Neural cell (in vitro differentiated cells): Measurements from ENCODE around the gene MED13L. TPM values are rescaled to one million over a fixed set of nuclear protein-coding genes. Genes with fewer than 3 reads are reported as not detected.

ENCODE experiments used
- H2AFZ ChIP-seq: fragments of 200-600, 300-800 bp; sonication (generic), shearing (Covaris generic); 2 replicates; pipeline ENCODE4 v1.6.0; 2014; ENCODE audit warnings: low read depth, mild to moderate bottlenecking, antibody characterized with exemption, low read length, moderate library complexity
- H3F3A ChIP-seq: fragments of 200-600 bp; shearing (Covaris generic); 2 replicates; pipeline ENCODE4 v1.6.1; 2016; ENCODE audit warnings: mild to moderate bottlenecking, moderate library complexity, mixed read lengths, antibody characterized with exemption, low read length; ENCODE audit not compliant: insufficient read depth, poor library complexity, severe bottlenecking
- H3K27ac ChIP-seq: fragments of 200-600, 300-800 bp; sonication (generic), shearing (Covaris generic); 2 replicates; pipeline ENCODE4 v1.5.1; 2014; ENCODE audit warnings: mild to moderate bottlenecking, low read length, moderate library complexity
- H3K27me3 ChIP-seq: fragments of 300-800, 200-600 bp; sonication (generic), shearing (Covaris generic); 2 replicates; pipeline ENCODE4 v1.6.0; 2014; ENCODE audit warnings: mild to moderate bottlenecking, low read depth, low read length, moderate library complexity; ENCODE audit not compliant: insufficient read depth
- H3K36me3 ChIP-seq: fragments of 300-800, 200-600 bp; sonication (generic), shearing (Covaris generic); 2 replicates; pipeline ENCODE4 v1.5.1; 2014; ENCODE audit warnings: mild to moderate bottlenecking, antibody characterized with exemption, low read length, moderate library complexity; ENCODE audit not compliant: insufficient read depth
- H3K4me2 ChIP-seq: fragments of 300-800, 200-600 bp; sonication (generic), shearing (Covaris generic); 2 replicates; pipeline ENCODE4 v1.6.0; 2014; ENCODE audit warnings: mild to moderate bottlenecking, low read length
- H3K4me3 ChIP-seq: fragments of 300-800, 200-600 bp; sonication (generic), shearing (Covaris generic); 2 replicates; pipeline ENCODE4 v1.5.1; 2014; ENCODE audit warnings: mild to moderate bottlenecking, low read length, moderate library complexity
- H3K79me2 ChIP-seq: fragments of 200-600 bp; shearing (Covaris generic); replicated peaks from 2 replicates; pipeline ENCODE4 v1.6.0; 2014; ENCODE audit warnings: mild to moderate bottlenecking, low read length, moderate library complexity; ENCODE audit not compliant: insufficient read depth
- H3K9ac ChIP-seq: fragments of 300-800, 200-600 bp; sonication (generic), shearing (Covaris generic); 2 replicates; pipeline ENCODE4 v1.6.1; 2016; ENCODE audit warnings: mild to moderate bottlenecking, low read length, mixed read lengths
- H3K9me2 ChIP-seq: fragments of 200-600 bp; shearing (Covaris generic); 2 replicates; pipeline ENCODE4 v1.6.1; 2016; ENCODE audit warnings: mild to moderate bottlenecking, low read length, mixed read lengths; ENCODE audit not compliant: insufficient read depth
- H3K9me3 ChIP-seq: fragments of 200-600, 300-800 bp; sonication (generic), shearing (Covaris generic); 2 replicates; pipeline ENCODE4 v1.6.1; 2016; ENCODE audit warnings: mild to moderate bottlenecking, mixed run types, low read length, moderate library complexity, mixed read lengths
- H4K20me1 ChIP-seq: fragments of 200-600 bp; shearing (Covaris generic); 2 replicates; pipeline ENCODE4 v1.6.1; 2016; ENCODE audit warnings: mild to moderate bottlenecking, mixed run types; ENCODE audit not compliant: insufficient read depth
- CTCF ChIP-seq: fragments of 450-650 bp; IDR thresholded peaks from 2 replicates; pipeline ENCODE4 v1.5.1; 2014; ENCODE audit warnings: antibody characterized with exemption, mild to moderate bottlenecking, moderate library complexity; ENCODE audit not compliant: poor library complexity, severe bottlenecking
- EP300 ChIP-seq: fragments of 450-650 bp; conservative IDR thresholded peaks from 2 replicates; pipeline ENCODE4 v1.6.1; 2014; ENCODE audit warnings: antibody characterized with exemption, mild to moderate bottlenecking, moderate library complexity; ENCODE audit not compliant: poor library complexity, severe bottlenecking
- EZH2 ChIP-seq: fragments of 200-600, 300-800 bp; shearing (Covaris generic), sonication (generic); IDR thresholded peaks from 2 replicates; pipeline ENCODE4 v1.6.1; 2014; ENCODE audit warnings: antibody characterized with exemption, low read length, borderline replicate concordance, mild to moderate bottlenecking; ENCODE audit not compliant: insufficient read depth, poor library complexity, severe bottlenecking
- MXI1 ChIP-seq: fragments of 450-650 bp; conservative IDR thresholded peaks from 2 replicates; pipeline ENCODE4 v1.6.1; 2014; ENCODE audit warnings: antibody characterized with exemption, mild to moderate bottlenecking; ENCODE audit not compliant: poor library complexity, severe bottlenecking
- POLR2AphosphoS5 ChIP-seq: IDR thresholded peaks from 2 replicates; pipeline ENCODE4 v1.6.1; 2012
- RAD21 ChIP-seq: fragments of 450-650 bp; conservative IDR thresholded peaks from 2 replicates; pipeline ENCODE4 v1.6.1; 2014; ENCODE audit warnings: antibody characterized with exemption, mild to moderate bottlenecking, moderate library complexity
- REST ChIP-seq: IDR thresholded peaks from 2 replicates; pipeline ENCODE4 v1.6.1; 2012; ENCODE audit warnings: borderline replicate concordance
- SMC3 ChIP-seq: fragments of 450-650 bp; conservative IDR thresholded peaks from 2 replicates; pipeline ENCODE4 v1.6.1; 2014; ENCODE audit warnings: antibody characterized with exemption, mild to moderate bottlenecking, moderate library complexity; ENCODE audit not compliant: poor library complexity
- TAF1 ChIP-seq: IDR thresholded peaks from 2 replicates; pipeline ENCODE4 v1.6.1; 2012; ENCODE audit warnings: low read depth
- polyA plus RNA-seq: library from polyadenylated mRNA; depleted of rRNA; stranded (reverse); fragments of >200 nt; gene quantifications from 2 replicates; pipeline ENCODE4 v1.2.3, GENCODE V29; 2014

MED13L gene
- polyA plus RNA-seq, 1 donor from 2014 or later: 38.9 TPM

- peaks cover 32% of the 10 kb centered on the region for H3K79me2 ChIP-seq
- no peaks in the 10 kb centered on the region for H3K27me3 ChIP-seq
- no peak overlapping the region for H3K27ac ChIP-seq
- H3K4me3 ChIP-seq: no peak overlapping the region
- no peak overlapping the region for H2AFZ ChIP-seq
- no peak overlapping the region for H3K4me2 ChIP-seq
- H3K9ac ChIP-seq: no peak overlapping the region
- TF ChIP-seq RAD21 (no peak), EP300 (no peak), REST (no peak), POLR2AphosphoS5 (no peak), EZH2 (no peak), TAF1 (no peak), CTCF (no peak), SMC3 (no peak), MXI1 (no peak)
- peaks cover 2% of the 10 kb centered on the region for H3F3A ChIP-seq
- no peaks in the 10 kb centered on the region for H3K9me2 ChIP-seq
- no peaks in the 10 kb centered on the region for H3K36me3 ChIP-seq
- H4K20me1 ChIP-seq: no peaks in the 10 kb centered on the region
- no peaks in the 10 kb centered on the region for H3K9me3 ChIP-seq
Measured at GRCh38 chr12:116131176-116131575, 146.3 kb downstream of the MED13L start.

GRCh38 chr12:116130431-116130830 is 147.1 kb downstream of the MED13L start:
- Histone ChIP-seq H4K20me1 (no peaks in the 10 kb centered on the region), H3K36me3 (no peaks in the 10 kb centered on the region), H3K27me3 (no peaks in the 10 kb centered on the region), H3K27ac (no peak overlapping the region), H3K9ac (no peak overlapping the region), H3K4me3 (no peak overlapping the region), H3F3A (peaks cover 2% of the 10 kb centered on the region), H2AFZ (no peak overlapping the region), H3K79me2 (peaks cover 40% of the 10 kb centered on the region), H3K9me3 (no peaks in the 10 kb centered on the region), H3K4me2 (no peak overlapping the region), H3K9me2 (no peaks in the 10 kb centered on the region)
- TF ChIP-seq REST (no peak), MXI1 (no peak), POLR2AphosphoS5 (no peak), EP300 (no peak), SMC3 (no peak), CTCF (no peak), TAF1 (no peak), RAD21 (no peak), EZH2 (no peak)
